GM12878 (cell line): ENCODE measurements around the gene FCGR3A. TPM values are rescaled to one million over a fixed set of nuclear protein-coding genes. Genes with fewer than 3 reads are reported as not detected.

Source experiments
- ATAC-seq: fragments of 200-7000 bp; cut with Tn5 transposase; 3 replicates; pipeline ENCODE4 v1.9.1; 2020; ENCODE audit warnings: mild to moderate bottlenecking, moderate library complexity
- BruUV-seq: library from RNA; stranded (reverse); fragments of 400-500 nt; replicated peaks from 2 replicates; lab custom pipeline; 2021; lab: Mats Ljungman, UMichigan
- CTCF ChIA-PET: fragments of 300-600 bp; sonication (Branson Sonifier 250); formaldehyde crosslinking; extraction: SDS; loops from one replicate; lab custom pipeline; 2021; ENCODE audit warnings: inconsistent platforms; lab: Yijun Ruan, JAX
- POLR2A ChIA-PET: fragments of 350-600 bp; formaldehyde crosslinking; extraction: SDS; loops from one replicate; lab custom pipeline; 2021; ENCODE audit warnings: inconsistent platforms; lab: Charles Lee
- RAD21 ChIA-PET: fragments of 300-600 bp; sonication (Branson Sonifier 250); formaldehyde crosslinking; loops from one replicate; lab custom pipeline; 2023; ENCODE audit warnings: antibody characterized with exemption; ENCODE audit not compliant: unreplicated experiment; lab: Charles Lee
- SMC1A ChIA-PET: fragments of 300-600 bp; sonication (Branson Sonifier 250); formaldehyde crosslinking; loops from one replicate; lab custom pipeline; 2023; ENCODE audit not compliant: unreplicated experiment, uncharacterized antibody; lab: Charles Lee
- DNase-seq: peaks from one replicate; pipeline ENCODE4 v3.0.0-alpha.2; 2011; ENCODE audit warnings: low read depth, low spot score
- FAIRE-seq: peaks from 3 replicates; lab custom pipeline; 2011; peaks lifted over from hg19 to GRCh38; lab: Jason Lieb, UNC
- H2AFZ ChIP-seq: 2 replicates; pipeline ENCODE4 v1.6.0; 2011; ENCODE audit warnings: low read depth, low read length, control low read depth; ENCODE audit not compliant: control insufficient read depth
- H3K27ac ChIP-seq: 2 replicates; pipeline ENCODE4 v1.5.1; 2011; ENCODE audit warnings: control low read depth; ENCODE audit not compliant: control insufficient read depth, insufficient read depth
- H3K27me3 ChIP-seq, 2 experiments: replicated peaks in 1 of 2; 2 replicates each; pipeline versions ENCODE4 v1.6.0 to v1.6.1; 2011; ENCODE audit warnings: low read length in 1 of 2; ENCODE audit not compliant: control insufficient read depth in 2 of 2, insufficient read depth in 2 of 2
- H3K36me3 ChIP-seq, 2 experiments: 2 replicates each; pipeline ENCODE4 v1.5.1; 2011; ENCODE audit warnings: low read length in 1 of 2; ENCODE audit not compliant: control insufficient read depth in 2 of 2, insufficient read depth in 2 of 2
- H3K4me1 ChIP-seq: 2 replicates; pipeline ENCODE4 v1.6.1; 2011; ENCODE audit warnings: mild to moderate bottlenecking, low read length, moderate library complexity, mixed read lengths; ENCODE audit not compliant: control insufficient read depth, insufficient read depth
- H3K4me2 ChIP-seq: 2 replicates; pipeline ENCODE4 v1.6.0; 2011; ENCODE audit warnings: control low read depth; ENCODE audit not compliant: control insufficient read depth, insufficient read depth
- H3K4me3 ChIP-seq: fragments of 200-600 bp; sonication (generic); 2 replicates; pipeline ENCODE4 v1.5.1; 2016
- H3K79me2 ChIP-seq: 2 replicates; pipeline ENCODE4 v1.6.0; 2011; ENCODE audit warnings: low read length; ENCODE audit not compliant: control insufficient read depth, insufficient read depth
- H3K9ac ChIP-seq: 2 replicates; pipeline ENCODE4 v1.8.0; 2011; ENCODE audit warnings: low read length, control low read depth, mixed read lengths; ENCODE audit not compliant: control insufficient read depth, insufficient read depth
- H3K9me3 ChIP-seq: replicated peaks from 3 replicates; pipeline ENCODE4 v1.5.1; 2011; ENCODE audit warnings: mild to moderate bottlenecking, low read length; ENCODE audit not compliant: control insufficient read depth, insufficient read depth
- H4K20me1 ChIP-seq: 2 replicates; pipeline ENCODE4 v1.6.0; 2011; ENCODE audit not compliant: control insufficient read depth, insufficient read depth
- EZH2 ChIP-seq: IDR thresholded peaks from 2 replicates; pipeline ENCODE4 v1.6.1; 2012; ENCODE audit warnings: low read depth, mild to moderate bottlenecking, control low read depth, inconsistent platforms, low read length, borderline replicate concordance; ENCODE audit not compliant: control insufficient read depth
- HSF1 ChIP-seq: fragments of 150-350 bp; IDR thresholded peaks from 2 replicates; pipeline ENCODE4 v1.6.1; 2014; ENCODE audit warnings: mild to moderate bottlenecking, low read depth, low read length
- MLLT1 ChIP-seq: fragments of 450-650 bp; IDR thresholded peaks from 2 replicates; pipeline ENCODE4 v1.6.1; 2016; ENCODE audit warnings: mild to moderate bottlenecking
- NBN ChIP-seq: fragments of 450-650 bp; IDR thresholded peaks from 2 replicates; pipeline ENCODE4 v1.6.1; 2016
- POLR2AphosphoS5 ChIP-seq: IDR thresholded peaks from 2 replicates; pipeline ENCODE4 v1.6.1; 2011; ENCODE audit warnings: mild to moderate bottlenecking, low read length, inconsistent platforms
- PRDM15 ChIP-seq: fragments of 450-650 bp; formaldehyde crosslinking; IDR thresholded peaks from 2 replicates; pipeline ENCODE4 v1.4.0; 2020; ENCODE audit warnings: mild to moderate bottlenecking, moderate library complexity
- REST ChIP-seq: IDR thresholded peaks from 2 replicates; pipeline ENCODE4 v1.6.1; 2012; ENCODE audit warnings: mild to moderate bottlenecking, low read depth, low read length
- SMC3 ChIP-seq: IDR thresholded peaks from 2 replicates; pipeline ENCODE4 v1.6.1; 2011; ENCODE audit warnings: low read length, improper control_type of control experiment, borderline replicate concordance
- ZNF384 ChIP-seq: IDR thresholded peaks from 2 replicates; pipeline ENCODE4 v1.6.1; 2012; ENCODE audit warnings: low read depth, mild to moderate bottlenecking, low read length, improper control_type of control experiment, borderline replicate concordance
- in situ Hi-C: fragments of 300-500 bp; cut with MboI; formaldehyde crosslinking; loops from 9 replicates; pipeline ENCODE4 v1.14.3; 2018; ENCODE audit warnings: mixed read lengths
- intact Hi-C: fragments of 100-400 bp; cut with micrococcal nuclease; formaldehyde crosslinking; loops from one replicate; pipeline ENCODE4 v1.14.2; 2022; ENCODE audit not compliant: unreplicated experiment
- polyA plus RNA-seq, 11 experiments: library from polyadenylated mRNA; depleted of rRNA in 4 of 11; unstranded in 6 of 11; stranded (reverse) in 5 of 11; fragments of >200 nt; fragmentation: Nextera tagmentation in 4 of 11; fragmentation: Illumina TruSeq in 1 of 11; extraction: Ambion mirVana in 4 of 11; extraction: Trizol in 1 of 11; gene quantifications; 1 replicate in 1 of 11; 2 replicates in 10 of 11; pipeline versions ENCODE4 v1.2.1 to v1.2.3, GENCODE V29; 2011 to 2016; ENCODE audit warnings: inconsistent platforms in 2 of 11, missing spikeins in 2 of 11, low read depth in 1 of 11
- total RNA-seq, 4 experiments: library from RNA; depleted of rRNA in 3 of 4; stranded (reverse); fragments of >200 nt in 3 of 4; fragmentation: Illumina TruSeq in 1 of 4; extraction: Trizol in 1 of 4; gene quantifications; 2 replicates each; pipeline versions ENCODE4 v1.2.1 to v1.2.3, GENCODE V29; 2013 to 2021

FCGR3A gene
- total and polyA plus RNA-seq, 10 of the 15 experiments (the other 5 are each of a cell fraction or from before 2014, with no cell fraction given): 0.09 to 0.10 TPM; not detected in 8

GRCh38 chr1:161497961-161498360 lies 51.7 kb downstream of the FCGR3A start (continued):
- TF ChIP-seq POLR2AphosphoS5: no peak
- no peak for TF ChIP-seq NBN
- TF ChIP-seq, all 136 proteins: peak for 0

- DNase-seq (no peak), ATAC-seq (no peak), FAIRE-seq (no peak)
- Histone ChIP-seq H2AFZ (no peak overlapping the region), H3K4me2 (no peak overlapping the region), H3K79me2 (no peaks in the 10 kb centered on the region), H3K9me3 (no peaks in the 10 kb centered on the region), H3K4me3 (no peak overlapping the region), H3K27ac (no peak overlapping the region), H3K27me3 (no peaks in the 10 kb centered on the region), H3K36me3 (no peaks in the 10 kb centered on the region), H3K4me1 (no peaks in the 10 kb centered on the region), H3K9ac (no peak overlapping the region), H4K20me1 (no peaks in the 10 kb centered on the region)
- no TSS peak for BruUV-seq
- ChIA-PET CTCF (interaction anchor here (0.6 to 1.5 kb wide), 5 partner anchors 12 to 409 kb away, joined by 3 to 6 read pairs (median 3); no protein-coding TSS in a partner anchor), RAD21 (interaction anchor here (0.6 to 2.4 kb wide), 6 partner anchors 8 to 246 kb away, joined by 3 to 9 read pairs (median 4); no protein-coding TSS in a partner anchor), SMC1A (interaction anchor here (0.7 to 1.5 kb wide), 4 partner anchors 11 to 234 kb away, joined by 3 to 11 read pairs (median 4); partner anchors contain the start of gene FCGR2A), POLR2A (interaction anchor here (1.2 kb wide), 1 partner anchor 10 kb away, joined by 3 read pairs; the partner anchor contains the start of gene FCGR2A)
- TF ChIP-seq EZH2 (no peak), REST (no peak), SMC3 (no peak), PRDM15 (CRISPR knock-in tag) (no peak), HSF1 (no peak), ZNF384 (no peak), MLLT1 (no peak)
- in situ Hi-C loops: no loop called here
- intact Hi-C loops: no loop called here
These were observed 54.1 kb downstream of the FCGR3A start for GRCh38 chr1:161495490-161495889.
